Hematopoietic multipotent progenitor cell (in vitro differentiated cells): ENCODE data around the gene TFDP1. TPM values are rescaled to one million over a fixed set of nuclear protein-coding genes. Genes with fewer than 3 reads are reported as not detected.
A peak's percentile ranks its signal among the peaks of the same experiment; 100 is the strongest.

ENCODE experiments used
- DNase-seq, 3 donors: peaks; one replicate each; pipeline ENCODE4 v3.0.0-alpha.2; 2011 to 2015; ENCODE audit warnings: low read depth in 2 of 3, low spot score in 2 of 3
- total RNA-seq: library from RNA; depleted of rRNA; stranded (reverse); fragments of >200 nt; gene quantifications from one replicate; pipeline ENCODE4 v1.2.3, GENCODE V29; 2012

Gene TFDP1
- total RNA-seq, 1 donor = 26.7 TPM

DNA sequence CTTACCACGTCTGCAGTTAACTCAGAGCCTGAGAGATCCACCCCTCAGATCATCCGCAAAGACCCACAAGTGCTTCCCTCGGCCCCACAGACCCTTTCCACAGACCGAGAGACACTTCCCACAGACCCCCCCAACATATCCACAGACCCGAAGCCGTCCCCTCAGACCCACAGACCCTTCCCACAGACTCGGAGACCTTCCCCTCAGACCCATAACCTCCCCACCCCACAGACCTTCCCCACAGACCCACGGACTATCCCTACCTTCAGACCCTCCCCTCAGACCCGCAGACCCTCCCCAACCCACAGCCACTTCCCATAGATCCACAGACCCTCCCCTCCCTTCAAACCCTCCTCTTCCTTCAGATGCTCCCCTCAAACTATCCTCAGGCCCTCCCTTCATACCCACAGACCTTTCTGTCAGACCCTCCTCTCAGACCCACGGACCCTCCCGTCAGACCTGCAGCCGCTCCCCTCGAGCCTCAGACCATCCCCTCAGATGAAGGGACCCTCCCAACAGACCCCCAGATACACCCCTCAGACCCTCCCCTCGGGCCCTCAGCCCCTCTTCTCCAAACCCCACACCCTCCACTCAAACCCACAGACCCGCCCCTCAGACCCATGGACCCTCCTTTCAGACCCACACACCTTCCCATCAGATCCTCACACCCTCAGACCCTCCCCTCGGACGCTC, 20.1 kb upstream of the TFDP1 start:
- no peak for DNase-seq

GRCh38 chr13:113565526-113566226, 18.9 kb upstream of the TFDP1 start:
- no peak for DNase-seq

DNA sequence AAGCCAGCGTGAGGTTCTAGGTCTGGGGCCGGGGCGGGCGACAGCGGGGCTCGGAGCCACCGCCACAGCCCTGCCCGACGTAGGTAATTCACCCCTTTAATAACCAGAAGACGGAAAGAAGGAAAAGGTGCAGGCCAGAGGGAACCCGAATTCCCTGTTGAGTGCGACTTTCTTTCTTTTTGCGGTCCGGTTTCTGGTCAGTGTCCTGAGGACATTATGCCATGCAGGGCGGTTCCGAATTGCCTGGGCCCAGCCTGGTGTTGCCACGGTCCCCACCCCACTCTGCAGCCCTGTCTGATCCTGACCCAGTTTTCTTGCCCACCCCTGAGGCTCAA, 18.4 kb upstream of the TFDP1 start:
- DNase-seq = no peak

DNA sequence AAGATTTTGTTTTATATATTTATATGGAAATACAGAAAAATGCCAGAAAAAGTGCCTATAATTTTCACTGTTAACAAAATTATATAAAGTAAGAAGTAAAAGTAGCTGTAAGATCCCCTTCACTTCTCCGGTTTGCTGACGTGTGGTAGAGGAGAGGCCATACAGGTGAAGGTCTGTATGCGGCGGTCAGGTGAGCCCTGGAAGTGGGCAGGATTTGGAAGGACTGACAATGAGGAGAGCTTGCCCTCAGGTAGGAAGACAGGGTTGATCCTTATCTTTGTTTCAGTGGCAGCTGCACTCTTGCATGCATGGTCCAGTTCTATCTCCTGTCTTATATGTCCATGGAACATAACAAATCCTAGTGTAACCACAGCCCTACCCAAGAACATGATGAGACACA, 16.9 kb upstream of the TFDP1 start:
- no peak for DNase-seq

DNA sequence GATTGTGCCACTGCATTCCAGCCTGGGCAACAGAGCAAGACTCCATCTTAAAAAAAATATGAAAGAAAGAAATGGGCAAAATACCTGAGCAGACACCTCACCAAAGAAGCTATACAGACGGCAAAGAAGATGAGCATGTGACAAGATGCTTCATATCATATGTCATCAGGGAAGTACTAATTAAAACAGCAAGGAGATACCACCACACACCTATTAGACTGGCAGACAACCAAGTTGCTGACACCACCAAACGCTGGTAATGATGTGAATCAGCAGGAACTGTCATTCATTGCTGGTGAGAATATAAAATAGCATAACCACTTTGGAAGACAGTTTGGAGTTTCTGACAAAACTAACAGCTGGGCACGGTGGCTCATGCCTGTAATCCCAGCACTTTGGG, 11.5 kb upstream of the TFDP1 start:
- DNase-seq = no peak

DNA sequence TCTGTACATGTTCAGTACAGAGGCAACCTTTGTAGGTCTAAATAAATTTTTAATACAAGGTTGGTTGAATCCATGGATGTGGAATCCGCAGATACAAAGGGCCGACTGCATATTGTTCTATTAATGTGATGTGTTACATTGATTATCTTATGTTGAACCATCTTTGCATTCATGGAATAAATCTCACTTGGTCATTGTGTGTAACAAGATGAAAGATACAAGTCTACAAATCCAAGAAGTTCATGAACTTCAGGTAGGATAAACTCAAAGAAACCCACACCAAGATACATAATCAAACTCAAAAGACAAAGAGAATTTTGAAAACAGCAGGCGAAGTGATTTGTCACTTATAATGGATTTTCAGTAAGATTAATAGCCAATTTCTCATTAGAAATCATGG, 8.0 kb upstream of the TFDP1 start:
- no peak for DNase-seq

- DNase-seq = no peak
Measured at GRCh38 chr13:113577881-113578435, 6.6 kb upstream of the TFDP1 start.

- DNase-seq = no peak
Measured at GRCh38 chr13:113579686-113580085, 4.9 kb upstream of the TFDP1 start.

DNA sequence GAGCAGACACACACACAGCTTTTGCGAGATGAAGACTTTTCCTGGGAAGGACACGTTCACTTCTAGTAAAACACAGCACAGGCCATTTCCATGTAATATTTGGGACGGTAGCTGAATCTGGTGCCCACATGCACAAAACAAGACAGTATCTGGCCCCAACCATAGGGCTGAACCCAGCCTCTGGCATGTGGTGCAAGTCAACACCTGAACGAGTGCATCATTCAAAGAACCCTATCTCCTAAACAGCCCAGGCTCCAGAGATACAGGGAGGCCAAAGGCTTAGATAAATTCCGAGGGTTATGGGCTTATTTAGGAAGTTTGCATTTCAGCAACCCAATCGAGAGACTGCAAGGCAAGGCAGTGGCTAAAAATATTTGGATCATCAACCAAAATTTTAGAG, 2.7 kb upstream of the TFDP1 start:
- no peak for DNase-seq

DNA sequence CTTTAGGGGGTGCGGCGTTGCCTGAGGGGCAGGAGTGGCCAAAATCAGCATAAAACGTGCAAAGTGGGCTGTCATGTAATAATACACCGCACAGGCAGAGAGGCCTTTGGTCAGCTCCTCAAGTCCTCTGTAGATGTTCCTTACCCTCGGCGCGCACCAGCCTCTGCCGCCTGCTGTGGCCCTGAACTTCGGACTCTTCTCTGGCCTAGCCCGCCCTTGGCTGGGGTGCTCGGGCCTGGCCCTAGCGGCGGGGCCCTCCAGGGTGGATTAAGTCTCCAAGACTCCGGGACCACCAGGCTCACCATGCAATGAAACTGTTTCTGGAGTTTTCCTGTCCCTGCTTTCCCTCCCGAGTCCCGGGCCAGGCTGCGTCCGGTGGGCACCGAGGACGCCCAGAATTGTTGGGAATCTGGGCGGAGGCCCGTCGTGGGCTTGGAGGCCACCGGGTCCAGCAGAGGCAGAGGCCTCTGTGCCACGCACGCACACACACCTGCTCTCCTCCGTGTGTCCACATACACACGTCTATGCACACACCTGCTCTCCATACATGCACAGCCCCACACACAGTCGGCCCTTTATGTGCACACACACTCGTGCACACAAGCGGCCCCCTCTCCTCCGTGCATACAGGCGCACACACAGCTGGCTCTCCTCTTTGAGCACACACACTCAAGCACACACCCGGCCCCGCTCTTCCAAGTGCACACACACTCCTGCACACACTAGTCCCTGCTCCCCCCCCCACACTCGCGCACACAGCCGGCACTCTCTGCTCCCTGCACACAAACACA, 1.5 kb upstream of the TFDP1 start:
- no peak for DNase-seq

GRCh38 chr13:113584870-113585671, 518 bp downstream of the TFDP1 start:
- no peak for DNase-seq

DNA sequence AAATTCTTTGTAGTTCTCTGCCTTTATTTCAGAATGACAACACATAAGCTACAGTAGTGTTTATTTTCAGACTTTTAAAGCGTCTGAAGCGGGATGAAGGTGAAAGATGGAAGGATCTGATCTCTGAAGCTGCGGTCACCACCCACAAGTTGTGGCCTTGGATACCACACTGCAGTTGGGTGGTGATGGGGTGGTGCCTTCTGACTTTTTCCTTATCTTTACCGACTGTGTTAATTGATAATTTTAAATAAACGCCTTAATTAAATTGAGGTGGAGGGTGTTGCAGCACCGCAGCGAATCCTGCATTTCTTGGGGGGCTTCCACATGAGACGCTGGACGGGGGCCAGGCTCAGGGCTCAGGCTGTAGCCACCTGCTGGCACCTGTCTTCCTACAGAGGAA, 1.3 kb downstream of the TFDP1 start:
- DNase-seq = no peak

DNA sequence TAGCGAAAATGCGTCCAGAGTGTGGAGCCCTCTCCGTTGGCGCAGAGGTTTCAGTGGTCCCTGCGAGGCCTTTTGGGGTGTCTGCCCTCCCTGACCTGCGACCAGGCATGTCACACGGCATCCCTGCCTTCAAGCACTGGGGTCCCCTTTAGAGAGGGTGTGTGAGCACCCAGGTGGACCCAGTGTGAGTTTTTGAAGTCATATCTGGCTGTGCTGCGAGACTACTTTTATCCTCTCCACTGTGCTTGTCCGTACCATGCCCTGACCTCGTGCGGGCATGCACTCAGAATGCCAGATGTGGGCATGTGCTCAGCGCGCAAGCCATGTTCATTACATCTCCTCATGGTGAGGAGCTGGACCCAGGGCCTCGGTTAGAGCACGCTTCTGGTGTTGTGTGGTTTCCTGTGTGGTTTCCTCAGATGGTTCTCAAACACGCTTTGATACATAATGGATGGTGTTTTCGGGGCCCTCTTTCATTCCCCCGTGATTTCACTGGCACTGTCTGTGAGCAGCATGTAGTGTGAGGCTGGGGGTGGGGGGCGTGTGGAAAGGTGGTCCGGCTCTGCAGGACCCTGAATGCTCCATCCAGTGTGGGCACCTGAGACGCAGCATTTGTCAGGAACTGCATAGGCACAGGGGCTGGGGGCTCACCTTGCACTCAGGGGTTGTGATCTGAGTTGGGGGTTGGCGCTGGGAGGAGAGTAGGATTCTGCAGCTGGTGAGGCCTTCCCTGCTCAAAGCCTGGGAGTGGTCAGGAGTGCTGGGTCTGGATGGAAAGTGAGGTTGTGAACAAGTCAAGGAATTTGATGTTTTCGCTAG, 2.3 kb downstream of the TFDP1 start:
- no peak for DNase-seq

GRCh38 chr13:113588394-113589111, 4.0 kb downstream of the TFDP1 start:
- no peak for DNase-seq

GRCh38 chr13:113589251-113589960, 4.9 kb downstream of the TFDP1 start:
- no peak for DNase-seq

GRCh38 chr13:113589961-113590339, 5.4 kb downstream of the TFDP1 start:
- no peak for DNase-seq

- DNase-seq = no peak
Measured at GRCh38 chr13:113591750-113592149, 7.2 kb downstream of the TFDP1 start.

DNA sequence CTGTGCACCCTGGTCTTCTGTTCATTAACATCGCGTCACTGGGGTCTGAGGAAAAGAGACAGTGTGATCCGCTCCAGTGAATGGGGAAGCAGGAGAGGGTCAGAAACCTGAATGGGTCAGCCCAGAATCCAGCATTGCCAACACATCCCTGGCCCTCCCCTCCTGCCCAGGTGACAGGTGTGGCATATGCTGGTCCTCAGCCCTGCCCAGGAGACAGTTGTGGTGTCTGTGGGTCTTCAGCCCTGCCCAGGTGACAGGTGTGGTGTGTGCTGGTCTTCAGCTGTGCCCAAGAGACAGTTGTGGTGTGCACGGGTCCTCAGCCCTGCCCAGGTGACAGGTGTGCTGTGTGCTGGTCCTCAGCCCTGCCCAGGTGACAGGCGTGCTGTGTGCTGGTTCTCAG, 8.0 kb downstream of the TFDP1 start:
- peak in 1 of 3 donors; percentile 12 for DNase-seq
